Measurements from ENCODE around the gene SYNDIG1. TPM values are rescaled to one million over a fixed set of nuclear protein-coding genes. Genes with fewer than 3 reads are reported as not detected.

The SYNDIG1 gene
- total and polyA plus RNA-seq, 2 of the 4 experiments (the other 2 are of a cell fraction): not detected

DNA sequence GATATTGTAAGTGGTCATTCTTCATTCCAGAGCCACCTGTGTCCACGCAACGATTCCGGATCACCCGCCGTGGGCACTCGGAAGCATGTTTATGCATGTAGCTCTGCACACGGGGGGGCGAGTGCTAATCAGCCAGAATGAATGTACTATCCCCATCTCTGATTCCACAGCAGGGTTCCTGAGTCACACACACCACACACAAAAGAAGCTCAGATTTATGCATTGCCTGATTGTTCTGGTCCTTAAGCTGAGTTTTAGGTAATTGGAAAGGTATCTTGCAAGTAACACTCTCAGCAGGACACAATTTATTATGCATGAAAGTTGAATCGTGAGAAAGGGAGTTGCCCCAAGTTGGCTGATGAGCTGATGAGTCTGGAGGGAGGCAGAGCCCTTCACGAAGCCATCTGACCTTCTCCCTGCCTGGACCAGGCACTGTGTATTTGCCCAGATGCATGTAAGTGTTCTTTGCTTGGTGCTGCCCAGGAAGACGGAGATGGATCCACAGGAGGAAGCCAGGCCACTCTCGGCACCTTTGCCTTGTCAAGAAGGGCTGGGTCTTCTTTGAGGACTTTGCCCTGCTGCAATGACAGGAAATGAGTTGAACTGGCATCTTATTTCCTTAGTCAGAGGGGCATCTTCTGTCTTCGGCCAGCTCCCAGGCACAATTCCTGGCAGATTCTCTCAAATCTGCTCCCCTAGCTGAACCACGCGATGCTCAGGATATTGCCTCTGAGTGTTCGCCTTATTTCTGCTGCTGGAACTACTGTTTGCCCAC lies 141.1 kb downstream of the SYNDIG1 start:
- Histone ChIP-seq H3K36me3 (ENCODE audit: control insufficient read depth, insufficient read depth, low read length) (no peaks in the 10 kb centered on the region), H3K4ac (ENCODE audit: low read depth, low read length) (no peak overlapping the region), H3K4me1 (ENCODE audit: control insufficient read depth, insufficient read depth, low read length) (no peaks in the 10 kb centered on the region), H3K4me2 (ENCODE audit: low read depth, low read length) (no peak overlapping the region), H3K9me3 (ENCODE audit: control insufficient read depth, insufficient read depth, low read length) (no peaks in the 10 kb centered on the region), H4K8ac (ENCODE audit: low read depth in 2 of 2, low read length in 2 of 2) (no peak overlapping the region), H3K23ac (ENCODE audit: low read depth, low read length) (no peak overlapping the region), H3K27ac (ENCODE audit: insufficient read depth, low read length) (no peak overlapping the region), H2BK120ac (ENCODE audit: low read depth, low read length) (no peak overlapping the region), H2BK5ac (ENCODE audit: low read depth, low read length, poor library complexity, severe bottlenecking) (no peak overlapping the region), H3K9ac (ENCODE audit: low read depth, low read length) (no peak overlapping the region), H3K79me1 (ENCODE audit: low read depth in 1 of 2, low read length in 2 of 2) (no peaks in the 10 kb centered on the region), H3K14ac (replicated peaks; ENCODE audit: low read depth, low read length) (no peak overlapping the region), H2BK15ac (ENCODE audit: low read depth, low read length) (no peak overlapping the region), H3K4me3 (ENCODE audit: insufficient read depth, low read depth, low read length) (no peak overlapping the region), H2AK9ac (replicated peaks; ENCODE audit: low read depth, low read length, poor library complexity) (peak overlapping the region; percentile 50), H4K20me1 (ENCODE audit: insufficient read depth, low read length) (no peaks in the 10 kb centered on the region), H3K56ac (ENCODE audit: extremely low read depth, insufficient read depth, low read length) (no peak overlapping the region), H3K18ac (ENCODE audit: low read depth, low read length) (no peak overlapping the region), H2AFZ (replicated peaks; ENCODE audit: low read length, poor library complexity) (peak overlapping the region; percentile 38), H4K91ac (ENCODE audit: insufficient read depth, low read depth, low read length) (no peak overlapping the region), H2BK20ac (ENCODE audit: low read depth, low read length) (no peak overlapping the region), H2AK5ac (ENCODE audit: low read depth, low read length) (no peak overlapping the region), H3K9me1 (ENCODE audit: insufficient read depth, low read length) (no peaks in the 10 kb centered on the region), H3K27me3 (ENCODE audit: control insufficient read depth, insufficient read depth, low read length) (peaks cover 16% of the 10 kb centered on the region), H4K5ac (ENCODE audit: low read depth, low read length) (no peak overlapping the region)
- ChIA-PET CTCF (interaction anchor here (0.5 kb wide), 1 partner anchor 13 kb away, joined by 3 read pairs; no protein-coding TSS in a partner anchor), POLR2A (ENCODE audit: unreplicated experiment) (no interaction called here)
- DNase-seq: no peak
- in situ Hi-C loops (cut with MboI; ENCODE audit: low sequenced_read_pairs) (no loop called here), intact Hi-C loops (cut with micrococcal nuclease) (no loop called here), dilution Hi-C loops (cut with HindIII; ENCODE audit: low sequenced_read_pairs, unreplicated experiment) (no loop called here)
- TF ChIP-seq, protein P1, sequence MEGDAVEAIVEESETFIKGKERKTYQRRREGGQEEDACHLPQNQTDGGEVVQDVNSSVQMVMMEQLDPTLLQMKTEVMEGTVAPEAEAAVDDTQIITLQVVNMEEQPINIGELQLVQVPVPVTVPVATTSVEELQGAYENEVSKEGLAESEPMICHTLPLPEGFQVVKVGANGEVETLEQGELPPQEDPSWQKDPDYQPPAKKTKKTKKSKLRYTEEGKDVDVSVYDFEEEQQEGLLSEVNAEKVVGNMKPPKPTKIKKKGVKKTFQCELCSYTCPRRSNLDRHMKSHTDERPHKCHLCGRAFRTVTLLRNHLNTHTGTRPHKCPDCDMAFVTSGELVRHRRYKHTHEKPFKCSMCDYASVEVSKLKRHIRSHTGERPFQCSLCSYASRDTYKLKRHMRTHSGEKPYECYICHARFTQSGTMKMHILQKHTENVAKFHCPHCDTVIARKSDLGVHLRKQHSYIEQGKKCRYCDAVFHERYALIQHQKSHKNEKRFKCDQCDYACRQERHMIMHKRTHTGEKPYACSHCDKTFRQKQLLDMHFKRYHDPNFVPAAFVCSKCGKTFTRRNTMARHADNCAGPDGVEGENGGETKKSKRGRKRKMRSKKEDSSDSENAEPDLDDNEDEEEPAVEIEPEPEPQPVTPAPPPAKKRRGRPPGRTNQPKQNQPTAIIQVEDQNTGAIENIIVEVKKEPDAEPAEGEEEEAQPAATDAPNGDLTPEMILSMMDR (conservative IDR thresholded peaks at IDR 0.05; ENCODE audit: low read depth, low read length): no peak
- TF ChIP-seq CEBPB (IDR thresholded peaks at IDR 0.05; ENCODE audit: low read depth, low read length): no peak
- TF ChIP-seq, protein P2, sequence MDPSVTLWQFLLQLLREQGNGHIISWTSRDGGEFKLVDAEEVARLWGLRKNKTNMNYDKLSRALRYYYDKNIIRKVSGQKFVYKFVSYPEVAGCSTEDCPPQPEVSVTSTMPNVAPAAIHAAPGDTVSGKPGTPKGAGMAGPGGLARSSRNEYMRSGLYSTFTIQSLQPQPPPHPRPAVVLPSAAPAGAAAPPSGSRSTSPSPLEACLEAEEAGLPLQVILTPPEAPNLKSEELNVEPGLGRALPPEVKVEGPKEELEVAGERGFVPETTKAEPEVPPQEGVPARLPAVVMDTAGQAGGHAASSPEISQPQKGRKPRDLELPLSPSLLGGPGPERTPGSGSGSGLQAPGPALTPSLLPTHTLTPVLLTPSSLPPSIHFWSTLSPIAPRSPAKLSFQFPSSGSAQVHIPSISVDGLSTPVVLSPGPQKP (IDR thresholded peaks at IDR 0.05; ENCODE audit: borderline replicate concordance, low read depth, low read length): no peak
- BruUV-seq (replicated peaks): no TSS peak
- WGBS, 2 experiments (ENCODE audit: extremely low coverage in 2 of 2, insufficient read length in 1 of 2): 79% methylated on average over 12 of the region's 16 CpGs; no CpG with 5 or more reads in 1 of the 2 experiments
- no peak for ATAC-seq (ENCODE audit: low read depth)

Measured in IMR-90 (cell line).